HepG2 (cell line): ENCODE results near the gene REP15. TPM values are rescaled to one million over a fixed set of nuclear protein-coding genes. Genes with fewer than 3 reads are reported as not detected.

Experiments used
- AHR ChIP-seq: IDR thresholded peaks from 2 replicates; pipeline ENCODE4 v1.6.1; 2018; ENCODE audit warnings: missing genetic modification reagents, missing compliant biosample characterization
- EEA1 ChIP-seq: sonication (generic); formaldehyde crosslinking; IDR thresholded peaks from 2 replicates; pipeline ENCODE4 v1.5.1; 2020; ENCODE audit warnings: mild to moderate bottlenecking, missing genetic modification reagents, borderline replicate concordance
- HDAC1 ChIP-seq: sonication (generic); formaldehyde crosslinking; IDR thresholded peaks from 2 replicates; pipeline ENCODE4 v1.5.1; 2020; ENCODE audit warnings: mild to moderate bottlenecking, missing genetic modification reagents
- HNRNPL ChIP-seq: fragments of 200-400 bp; formaldehyde crosslinking; IDR thresholded peaks from 2 replicates; pipeline ENCODE4 v1.6.1; 2017; ENCODE audit warnings: mild to moderate bottlenecking, low read depth, low read length
- KLF13 ChIP-seq: sonication (generic); formaldehyde crosslinking; IDR thresholded peaks from 2 replicates; pipeline ENCODE4 v1.4.0; 2020; ENCODE audit warnings: mild to moderate bottlenecking, missing genetic modification reagents
- MIER2 ChIP-seq: IDR thresholded peaks from 2 replicates; pipeline ENCODE4 v1.6.1; 2016; ENCODE audit warnings: missing biosample characterization, missing genetic modification reagents
- TAF15 ChIP-seq: fragments of 200-400 bp; formaldehyde crosslinking; IDR thresholded peaks from one replicate; pipeline ENCODE4 v1.6.1; 2018; ENCODE audit warnings: mild to moderate bottlenecking, low read depth, low read length; ENCODE audit not compliant: poor library complexity, severe bottlenecking
- ZNF530 ChIP-seq: sonication (generic); formaldehyde crosslinking; IDR thresholded peaks from 2 replicates; pipeline ENCODE4 v1.5.0; 2020; ENCODE audit warnings: low read depth, mild to moderate bottlenecking, missing genetic modification reagents
- ZNF577 ChIP-seq: sonication (generic); formaldehyde crosslinking; IDR thresholded peaks from 2 replicates; pipeline ENCODE4 v1.4.0; 2020; ENCODE audit warnings: mild to moderate bottlenecking, low read depth, missing genetic modification reagents, borderline replicate concordance
- polyA plus RNA-seq, 8 experiments: library from polyadenylated mRNA; depleted of rRNA in 3 of 8; stranded (reverse) in 7 of 8; unstranded in 1 of 8; fragments of >200 nt; fragmentation: Illumina TruSeq in 4 of 8; extraction: Trizol in 4 of 8; gene quantifications; 2 replicates each; pipeline versions ENCODE4 v1.2.1 to v1.2.3, GENCODE V29; 2011 to 2016; ENCODE audit warnings: low read depth in 4 of 8, missing spikeins in 1 of 8, mixed read lengths in 1 of 8; ENCODE audit not compliant: insufficient read depth in 1 of 8
- total RNA-seq, 5 experiments: library from RNA; depleted of rRNA; stranded (reverse); fragments of >200 nt; fragmentation: Illumina TruSeq; extraction: Trizol; gene quantifications; 2 replicates each; pipeline ENCODE4 v1.2.3, GENCODE V29; 2016; ENCODE audit warnings: low read depth in 1 of 5
- TF ChIP-seq, protein P1 (sequence below): sonication (generic); formaldehyde crosslinking; IDR thresholded peaks from 2 replicates; pipeline ENCODE4 v1.5.0; 2020; ENCODE audit warnings: missing genetic modification reagents
- TF ChIP-seq, protein P2 (sequence below): IDR thresholded peaks from 2 replicates; pipeline ENCODE4 v1.4.0; 2020; ENCODE audit warnings: mild to moderate bottlenecking, missing genetic modification reagents
- TF ChIP-seq, protein P3 (sequence below): sonication (generic); formaldehyde crosslinking; IDR thresholded peaks from 2 replicates; pipeline ENCODE4 v1.5.0; 2020; ENCODE audit warnings: mild to moderate bottlenecking, missing genetic modification reagents, borderline replicate concordance
- TF ChIP-seq, protein P4 (sequence below): sonication (generic); formaldehyde crosslinking; conservative IDR thresholded peaks from 2 replicates; pipeline ENCODE4 v1.8.0; 2022; ENCODE audit warnings: missing genetic modification reagents
- TF ChIP-seq, protein P5 (sequence below): sonication (generic); formaldehyde crosslinking; IDR thresholded peaks from 2 replicates; pipeline ENCODE4 v1.4.0; 2020; ENCODE audit warnings: missing genetic modification reagents

Gene REP15
- total and polyA plus RNA-seq, 2 of the 13 experiments (the other 11 are each of a cell fraction or from before 2014, with no cell fraction given), result 0.12 to 0.64 TPM

DNA sequence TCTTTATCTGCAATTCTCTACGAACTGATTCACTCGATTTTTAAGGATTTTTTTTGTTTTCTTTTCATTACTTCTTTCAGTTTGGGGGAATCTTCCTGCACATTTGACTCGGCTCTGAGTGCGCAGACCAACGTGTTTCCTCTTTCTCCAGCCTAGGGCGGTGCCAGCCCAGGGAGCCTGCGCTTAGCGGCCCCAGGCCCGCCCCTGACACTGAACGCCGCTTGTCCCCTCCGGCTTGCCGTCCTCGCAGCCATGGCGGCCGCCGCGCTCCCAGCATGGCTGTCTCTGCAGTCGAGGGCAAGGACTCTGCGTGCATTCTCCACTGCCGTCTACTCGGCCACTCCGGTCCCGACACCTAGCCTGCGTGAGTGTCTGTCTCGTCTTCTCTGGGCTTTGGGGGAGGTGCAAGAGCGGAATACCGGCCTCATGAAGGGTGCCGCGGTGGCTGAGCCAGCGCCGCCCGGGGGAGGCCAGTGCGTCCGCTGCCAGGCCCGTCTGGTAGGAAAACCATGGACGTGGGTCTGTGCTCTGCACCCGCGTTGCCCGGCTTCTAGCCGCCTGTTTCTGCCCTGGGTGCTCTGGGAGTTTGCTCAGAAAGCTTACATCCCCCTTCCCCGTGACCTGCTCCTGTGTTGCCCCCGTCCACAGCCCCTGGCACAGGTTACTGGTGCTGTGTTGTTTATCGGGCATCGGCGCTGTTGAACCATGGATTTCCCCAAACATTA, 14.5 kb downstream of the REP15 start, which contains the start of gene MRPS35 (continued):
- peak; percentile 98 for TF ChIP-seq HDAC1 (CRISPR knock-in tag)
- TF ChIP-seq, protein P1, sequence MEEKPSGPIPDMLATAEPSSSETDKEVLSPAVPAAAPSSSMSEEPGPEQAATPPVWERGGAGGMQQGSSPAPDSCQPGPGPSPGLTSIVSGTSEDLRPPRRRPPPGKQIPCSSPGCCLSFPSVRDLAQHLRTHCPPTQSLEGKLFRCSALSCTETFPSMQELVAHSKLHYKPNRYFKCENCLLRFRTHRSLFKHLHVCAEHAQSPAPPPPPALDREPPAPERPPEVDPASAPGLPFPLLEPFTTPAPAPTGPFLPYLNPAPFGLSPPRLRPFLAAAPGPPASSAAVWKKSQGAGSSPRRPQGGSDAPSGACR (CRISPR knock-in tag), result peak; percentile 87
- peak; percentile 93 for TF ChIP-seq AHR (CRISPR knock-in tag)
- TF ChIP-seq, protein P2, sequence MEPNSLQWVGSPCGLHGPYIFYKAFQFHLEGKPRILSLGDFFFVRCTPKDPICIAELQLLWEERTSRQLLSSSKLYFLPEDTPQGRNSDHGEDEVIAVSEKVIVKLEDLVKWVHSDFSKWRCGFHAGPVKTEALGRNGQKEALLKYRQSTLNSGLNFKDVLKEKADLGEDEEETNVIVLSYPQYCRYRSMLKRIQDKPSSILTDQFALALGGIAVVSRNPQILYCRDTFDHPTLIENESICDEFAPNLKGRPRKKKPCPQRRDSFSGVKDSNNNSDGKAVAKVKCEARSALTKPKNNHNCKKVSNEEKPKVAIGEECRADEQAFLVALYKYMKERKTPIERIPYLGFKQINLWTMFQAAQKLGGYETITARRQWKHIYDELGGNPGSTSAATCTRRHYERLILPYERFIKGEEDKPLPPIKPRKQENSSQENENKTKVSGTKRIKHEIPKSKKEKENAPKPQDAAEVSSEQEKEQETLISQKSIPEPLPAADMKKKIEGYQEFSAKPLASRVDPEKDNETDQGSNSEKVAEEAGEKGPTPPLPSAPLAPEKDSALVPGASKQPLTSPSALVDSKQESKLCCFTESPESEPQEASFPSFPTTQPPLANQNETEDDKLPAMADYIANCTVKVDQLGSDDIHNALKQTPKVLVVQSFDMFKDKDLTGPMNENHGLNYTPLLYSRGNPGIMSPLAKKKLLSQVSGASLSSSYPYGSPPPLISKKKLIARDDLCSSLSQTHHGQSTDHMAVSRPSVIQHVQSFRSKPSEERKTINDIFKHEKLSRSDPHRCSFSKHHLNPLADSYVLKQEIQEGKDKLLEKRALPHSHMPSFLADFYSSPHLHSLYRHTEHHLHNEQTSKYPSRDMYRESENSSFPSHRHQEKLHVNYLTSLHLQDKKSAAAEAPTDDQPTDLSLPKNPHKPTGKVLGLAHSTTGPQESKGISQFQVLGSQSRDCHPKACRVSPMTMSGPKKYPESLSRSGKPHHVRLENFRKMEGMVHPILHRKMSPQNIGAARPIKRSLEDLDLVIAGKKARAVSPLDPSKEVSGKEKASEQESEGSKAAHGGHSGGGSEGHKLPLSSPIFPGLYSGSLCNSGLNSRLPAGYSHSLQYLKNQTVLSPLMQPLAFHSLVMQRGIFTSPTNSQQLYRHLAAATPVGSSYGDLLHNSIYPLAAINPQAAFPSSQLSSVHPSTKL (CRISPR knock-in tag), result peak; percentile 58; the same call in 1 of the 2 replicates
- TF ChIP-seq ZNF530 (CRISPR knock-in tag), result no peak
- TF ChIP-seq, protein P3, sequence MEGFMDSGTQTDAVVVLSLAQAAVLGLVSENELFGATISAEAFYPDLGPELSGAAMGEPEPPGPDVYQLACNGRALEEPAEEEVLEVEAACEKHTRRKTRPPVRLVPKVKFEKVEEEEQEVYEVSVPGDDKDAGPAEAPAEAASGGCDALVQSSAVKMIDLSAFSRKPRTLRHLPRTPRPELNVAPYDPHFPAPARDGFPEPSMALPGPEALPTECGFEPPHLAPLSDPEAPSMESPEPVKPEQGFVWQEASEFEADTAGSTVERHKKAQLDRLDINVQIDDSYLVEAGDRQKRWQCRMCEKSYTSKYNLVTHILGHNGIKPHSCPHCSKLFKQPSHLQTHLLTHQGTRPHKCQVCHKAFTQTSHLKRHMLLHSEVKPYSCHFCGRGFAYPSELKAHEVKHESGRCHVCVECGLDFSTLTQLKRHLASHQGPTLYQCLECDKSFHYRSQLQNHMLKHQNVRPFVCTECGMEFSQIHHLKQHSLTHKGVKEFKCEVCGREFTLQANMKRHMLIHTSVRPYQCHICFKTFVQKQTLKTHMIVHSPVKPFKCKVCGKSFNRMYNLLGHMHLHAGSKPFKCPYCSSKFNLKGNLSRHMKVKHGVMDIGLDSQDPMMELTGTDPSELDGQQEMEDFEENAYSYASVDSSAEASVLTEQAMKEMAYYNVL (CRISPR knock-in tag), result peak; percentile 83
- TF ChIP-seq HNRNPL, result peak; percentile 76
- TF ChIP-seq EEA1 (CRISPR knock-in tag), result peak; percentile 89
- TF ChIP-seq, protein P4, sequence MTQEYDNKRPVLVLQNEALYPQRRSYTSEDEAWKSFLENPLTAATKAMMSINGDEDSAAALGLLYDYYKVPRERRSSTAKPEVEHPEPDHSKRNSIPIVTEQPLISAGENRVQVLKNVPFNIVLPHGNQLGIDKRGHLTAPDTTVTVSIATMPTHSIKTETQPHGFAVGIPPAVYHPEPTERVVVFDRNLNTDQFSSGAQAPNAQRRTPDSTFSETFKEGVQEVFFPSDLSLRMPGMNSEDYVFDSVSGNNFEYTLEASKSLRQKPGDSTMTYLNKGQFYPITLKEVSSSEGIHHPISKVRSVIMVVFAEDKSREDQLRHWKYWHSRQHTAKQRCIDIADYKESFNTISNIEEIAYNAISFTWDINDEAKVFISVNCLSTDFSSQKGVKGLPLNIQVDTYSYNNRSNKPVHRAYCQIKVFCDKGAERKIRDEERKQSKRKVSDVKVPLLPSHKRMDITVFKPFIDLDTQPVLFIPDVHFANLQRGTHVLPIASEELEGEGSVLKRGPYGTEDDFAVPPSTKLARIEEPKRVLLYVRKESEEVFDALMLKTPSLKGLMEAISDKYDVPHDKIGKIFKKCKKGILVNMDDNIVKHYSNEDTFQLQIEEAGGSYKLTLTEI (CRISPR knock-in tag), result no peak; the same call in 1 of the 2 replicates
- peak; percentile 58; the same call in 1 of the 2 replicates for TF ChIP-seq MIER2 (CRISPR knock-in tag)
- TF ChIP-seq, protein P5, sequence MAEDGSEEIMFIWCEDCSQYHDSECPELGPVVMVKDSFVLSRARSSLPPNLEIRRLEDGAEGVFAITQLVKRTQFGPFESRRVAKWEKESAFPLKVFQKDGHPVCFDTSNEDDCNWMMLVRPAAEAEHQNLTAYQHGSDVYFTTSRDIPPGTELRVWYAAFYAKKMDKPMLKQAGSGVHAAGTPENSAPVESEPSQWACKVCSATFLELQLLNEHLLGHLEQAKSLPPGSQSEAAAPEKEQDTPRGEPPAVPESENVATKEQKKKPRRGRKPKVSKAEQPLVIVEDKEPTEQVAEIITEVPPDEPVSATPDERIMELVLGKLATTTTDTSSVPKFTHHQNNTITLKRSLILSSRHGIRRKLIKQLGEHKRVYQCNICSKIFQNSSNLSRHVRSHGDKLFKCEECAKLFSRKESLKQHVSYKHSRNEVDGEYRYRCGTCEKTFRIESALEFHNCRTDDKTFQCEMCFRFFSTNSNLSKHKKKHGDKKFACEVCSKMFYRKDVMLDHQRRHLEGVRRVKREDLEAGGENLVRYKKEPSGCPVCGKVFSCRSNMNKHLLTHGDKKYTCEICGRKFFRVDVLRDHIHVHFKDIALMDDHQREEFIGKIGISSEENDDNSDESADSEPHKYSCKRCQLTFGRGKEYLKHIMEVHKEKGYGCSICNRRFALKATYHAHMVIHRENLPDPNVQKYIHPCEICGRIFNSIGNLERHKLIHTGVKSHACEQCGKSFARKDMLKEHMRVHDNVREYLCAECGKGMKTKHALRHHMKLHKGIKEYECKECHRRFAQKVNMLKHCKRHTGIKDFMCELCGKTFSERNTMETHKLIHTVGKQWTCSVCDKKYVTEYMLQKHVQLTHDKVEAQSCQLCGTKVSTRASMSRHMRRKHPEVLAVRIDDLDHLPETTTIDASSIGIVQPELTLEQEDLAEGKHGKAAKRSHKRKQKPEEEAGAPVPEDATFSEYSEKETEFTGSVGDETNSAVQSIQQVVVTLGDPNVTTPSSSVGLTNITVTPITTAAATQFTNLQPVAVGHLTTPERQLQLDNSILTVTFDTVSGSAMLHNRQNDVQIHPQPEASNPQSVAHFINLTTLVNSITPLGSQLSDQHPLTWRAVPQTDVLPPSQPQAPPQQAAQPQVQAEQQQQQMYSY (CRISPR knock-in tag), result 0 out of 2 replicates have a peak, but pooled peaks have one; percentile 15
- TF ChIP-seq KLF13 (CRISPR knock-in tag), result peak; percentile 90; the same call in 1 of the 2 replicates
- no peak for TF ChIP-seq TAF15
- TF ChIP-seq ZNF577 (CRISPR knock-in tag), result no peak
